Trophoblast cell (in vitro differentiated cells and primary cell): ENCODE results near the gene PLA2G4E.

Source experiments
- DNase-seq, 2 donors: peaks; one replicate each; pipeline ENCODE4 v3.0.0-alpha.2; 2016
- H2AFZ ChIP-seq: 2 replicates; pipeline ENCODE4 v1.6.1; 2013; ENCODE audit warnings: low read length, moderate library complexity, mild to moderate bottlenecking; ENCODE audit not compliant: insufficient read depth, poor library complexity
- H2AK5ac ChIP-seq: 2 replicates; pipeline ENCODE4 v1.6.1; 2013; ENCODE audit warnings: mild to moderate bottlenecking, low read length
- H2BK120ac ChIP-seq: 2 replicates; pipeline ENCODE4 v1.6.1; 2013; ENCODE audit warnings: low read length, mild to moderate bottlenecking, moderate library complexity; ENCODE audit not compliant: insufficient read depth, poor library complexity
- H2BK12ac ChIP-seq: 2 replicates; pipeline ENCODE4 v1.6.1; 2013; ENCODE audit warnings: mild to moderate bottlenecking, low read length, moderate library complexity
- H2BK5ac ChIP-seq: 2 replicates; pipeline ENCODE4 v1.6.1; 2013; ENCODE audit warnings: low read length, low read depth, moderate library complexity, mild to moderate bottlenecking; ENCODE audit not compliant: poor library complexity
- H3K14ac ChIP-seq: 2 replicates; pipeline ENCODE4 v1.6.1; 2013; ENCODE audit warnings: mild to moderate bottlenecking, low read length
- H3K18ac ChIP-seq: 2 replicates; pipeline ENCODE4 v1.6.1; 2013; ENCODE audit warnings: mild to moderate bottlenecking, low read length
- H3K23ac ChIP-seq: 2 replicates; pipeline ENCODE4 v1.6.1; 2013; ENCODE audit warnings: low read length
- H3K27ac ChIP-seq: 2 replicates; pipeline ENCODE4 v1.5.1; 2013; ENCODE audit warnings: low read depth, mild to moderate bottlenecking, inconsistent platforms, low read length, moderate library complexity
- H3K27me3 ChIP-seq: 2 replicates; pipeline ENCODE4 v1.6.1; 2013; ENCODE audit warnings: inconsistent platforms, mild to moderate bottlenecking, low read length, moderate library complexity; ENCODE audit not compliant: insufficient read depth
- H3K36me3 ChIP-seq, 2 experiments: 1 replicate in 1 of 2; 2 replicates in 1 of 2; pipeline ENCODE4 v1.6.1; 2013; ENCODE audit warnings: low read length in 2 of 2, mild to moderate bottlenecking in 2 of 2, moderate library complexity in 1 of 2; ENCODE audit not compliant: insufficient read depth in 2 of 2, control insufficient read depth in 1 of 2
- H3K4ac ChIP-seq: 2 replicates; pipeline ENCODE4 v1.6.1; 2013; ENCODE audit warnings: low read depth, mild to moderate bottlenecking, low read length, moderate library complexity
- H3K4me1 ChIP-seq, 2 experiments: 1 replicate in 1 of 2; 2 replicates in 1 of 2; pipeline ENCODE4 v1.6.1; 2013; ENCODE audit warnings: low read length in 2 of 2, mild to moderate bottlenecking in 2 of 2, moderate library complexity in 1 of 2; ENCODE audit not compliant: insufficient read depth in 2 of 2, control insufficient read depth in 1 of 2
- H3K4me2 ChIP-seq: 2 replicates; pipeline ENCODE4 v1.6.1; 2013; ENCODE audit warnings: inconsistent platforms, mild to moderate bottlenecking, low read length, moderate library complexity
- H3K4me3 ChIP-seq: 2 replicates; pipeline ENCODE4 v1.5.1; 2013; ENCODE audit warnings: mild to moderate bottlenecking, low read depth, low read length, inconsistent platforms
- H3K79me1 ChIP-seq: one replicate; pipeline ENCODE4 v1.6.1; 2013; ENCODE audit warnings: low read length
- H3K79me2 ChIP-seq: 2 replicates; pipeline ENCODE4 v1.6.1; 2013; ENCODE audit warnings: low read length, mild to moderate bottlenecking; ENCODE audit not compliant: control insufficient read depth, insufficient read depth, poor library complexity
- H3K9ac ChIP-seq: 2 replicates; pipeline ENCODE4 v1.6.1; 2013; ENCODE audit warnings: mild to moderate bottlenecking, low read length
- H3K9me3 ChIP-seq: 2 replicates; pipeline ENCODE4 v1.6.1; 2013; ENCODE audit warnings: low read depth, mild to moderate bottlenecking, control low read depth, inconsistent platforms, low read length; ENCODE audit not compliant: insufficient read depth
- H4K12ac ChIP-seq: 2 replicates; pipeline ENCODE4 v1.6.1; 2013; ENCODE audit warnings: low read depth, mild to moderate bottlenecking, low read length, moderate library complexity
- H4K8ac ChIP-seq: 2 replicates; pipeline ENCODE4 v1.6.1; 2013; ENCODE audit warnings: low read depth, mild to moderate bottlenecking, low read length, moderate library complexity
- H4K91ac ChIP-seq: one replicate; pipeline ENCODE4 v1.6.1; 2013; ENCODE audit warnings: low read depth, mild to moderate bottlenecking, low read length, moderate library complexity
- WGBS: extraction: QIAGEN DNeasy Blood & Tissue Kit; methylation state at CpG from one replicate; pipeline ENCODE4 v1.1.7; 2013; ENCODE audit warnings: missing lambda C conversion rate; ENCODE audit not compliant: insufficient read length, insufficient coverage; ENCODE audit errors: extremely low coverage; 5-methylcytosine and 5-hydroxymethylcytosine counted together

PLA2G4E gene

GRCh38 chr15:41996376-41996775 is 24.5 kb downstream of the PLA2G4E start:
- Histone ChIP-seq H2BK120ac (no peak overlapping the region), H3K4me3 (no peak overlapping the region)
- WGBS, result no CpG with 5 or more reads among the region's 10 CpGs

GRCh38 chr15:41995476-41995855 is 25.4 kb downstream of the PLA2G4E start:
- Histone ChIP-seq H2AFZ (no peak overlapping the region), H4K12ac (no peak overlapping the region), H3K9ac (no peak overlapping the region), H3K9me3 (peaks cover 3% of the 10 kb centered on the region), H3K27me3 (no peaks in the 10 kb centered on the region), H3K14ac (no peak overlapping the region), H3K4ac (no peak overlapping the region), H2BK120ac (no peak overlapping the region), H3K4me1 (no peaks in the 10 kb centered on the region), H2AK5ac (no peak overlapping the region), H4K91ac (no peak overlapping the region), H3K4me3 (no peak overlapping the region), H3K18ac (no peak overlapping the region), H3K79me1 (no peaks in the 10 kb centered on the region), H2BK5ac (no peak overlapping the region), H3K4me2 (no peak overlapping the region), H3K79me2 (no peaks in the 10 kb centered on the region), H2BK12ac (no peak overlapping the region), H3K23ac (no peak overlapping the region), H4K8ac (no peak overlapping the region), H3K36me3 (no peaks in the 10 kb centered on the region), H3K27ac (no peak overlapping the region)
- DNase-seq, result no peak
- no CpG with 5 or more reads among the region's 7 CpGs for WGBS

More at GRCh38 chr15:41996376-41996775, 24.5 kb downstream of the PLA2G4E start:
- Histone ChIP-seq H3K23ac (no peak overlapping the region), H3K9me3 (peaks cover 3% of the 10 kb centered on the region), H2AK5ac (no peak overlapping the region), H3K36me3 (no peaks in the 10 kb centered on the region), H4K91ac (no peak overlapping the region), H2BK12ac (no peak overlapping the region), H3K4me2 (no peak overlapping the region), H3K27ac (no peak overlapping the region), H3K27me3 (no peaks in the 10 kb centered on the region), H3K18ac (no peak overlapping the region), H2BK5ac (no peak overlapping the region), H2AFZ (no peak overlapping the region), H3K79me2 (no peaks in the 10 kb centered on the region), H4K12ac (no peak overlapping the region), H3K79me1 (no peaks in the 10 kb centered on the region), H3K4ac (no peak overlapping the region), H4K8ac (no peak overlapping the region), H3K14ac (no peak overlapping the region), H3K9ac (no peak overlapping the region), H3K4me1 (no peaks in the 10 kb centered on the region)
- DNase-seq, result no peak

- H3K4me3 ChIP-seq, result no peak overlapping the region
- H2AK5ac ChIP-seq, result no peak overlapping the region
- H3K79me2 ChIP-seq, result no peaks in the 10 kb centered on the region
- H3K27ac ChIP-seq, result no peak overlapping the region
- no peak overlapping the region for H3K9ac ChIP-seq
- no peak overlapping the region for H4K12ac ChIP-seq
- no peak overlapping the region for H3K23ac ChIP-seq
- H4K8ac ChIP-seq, result no peak overlapping the region
- H2AFZ ChIP-seq, result no peak overlapping the region
- H2BK120ac ChIP-seq, result no peak overlapping the region
- peaks cover 3% of the 10 kb centered on the region for H3K9me3 ChIP-seq
- DNase-seq, result no peak
- no peak overlapping the region for H4K91ac ChIP-seq
- no peaks in the 10 kb centered on the region for H3K79me1 ChIP-seq
- no peak overlapping the region for H3K14ac ChIP-seq
- no peaks in the 10 kb centered on the region for H3K36me3 ChIP-seq
- H3K4me1 ChIP-seq, result no peaks in the 10 kb centered on the region
- no peaks in the 10 kb centered on the region for H3K27me3 ChIP-seq
- no peak overlapping the region for H3K18ac ChIP-seq
- no peak overlapping the region for H2BK12ac ChIP-seq
- WGBS, result no CpG with 5 or more reads among the region's 10 CpGs
- no peak overlapping the region for H3K4ac ChIP-seq
- no peak overlapping the region for H3K4me2 ChIP-seq
- H2BK5ac ChIP-seq, result no peak overlapping the region
These were observed 25.9 kb downstream of the PLA2G4E start for GRCh38 chr15:41994772-41995475.

- DNase-seq, result no peak
- Histone ChIP-seq H3K27ac (no peak overlapping the region), H2BK120ac (no peak overlapping the region), H4K12ac (no peak overlapping the region), H3K79me2 (no peaks in the 10 kb centered on the region), H3K4me1 (no peaks in the 10 kb centered on the region), H2BK5ac (no peak overlapping the region), H3K4ac (no peak overlapping the region), H2BK12ac (no peak overlapping the region), H4K91ac (no peak overlapping the region), H2AK5ac (no peak overlapping the region), H3K27me3 (no peaks in the 10 kb centered on the region), H2AFZ (no peak overlapping the region), H3K36me3 (no peaks in the 10 kb centered on the region), H3K23ac (no peak overlapping the region), H3K14ac (no peak overlapping the region), H4K8ac (no peak overlapping the region), H3K18ac (no peak overlapping the region), H3K4me2 (no peak overlapping the region), H3K4me3 (no peak overlapping the region), H3K79me1 (no peaks in the 10 kb centered on the region), H3K9ac (no peak overlapping the region), H3K9me3 (peaks cover 3% of the 10 kb centered on the region)
- no CpG with 5 or more reads among the region's 5 CpGs for WGBS
These were observed 26.6 kb downstream of the PLA2G4E start for GRCh38 chr15:41994171-41994650.
